SH-SY5Y (cell line): ENCODE measurements around the gene NFKBIA.

Experiments used
- GATA2 ChIP-seq: IDR thresholded peaks from 2 replicates; pipeline ENCODE4 v1.6.1; 2011; ENCODE audit warnings: mild to moderate bottlenecking, low read depth, low read length
- GATA3 ChIP-seq: IDR thresholded peaks from 2 replicates; pipeline ENCODE4 v1.6.1; 2011; ENCODE audit warnings: low read depth, mild to moderate bottlenecking, low read length, moderate library complexity

GRCh38 chr14:35414365-35414764 is 9.8 kb upstream of the NFKBIA start:
- TF ChIP-seq GATA2 (no peak), GATA3 (no peak)
